Panc1 (cell line): ENCODE data around the gene ABCG1. TPM values are rescaled to one million over a fixed set of nuclear protein-coding genes. Genes with fewer than 3 reads are reported as not detected.

ENCODE experiments used
- ATAC-seq: fragments of 200-7000 bp; cut with Tn5 transposase; 2 replicates; pipeline ENCODE4 v1.9.1; 2020; ENCODE audit warnings: mild to moderate bottlenecking, moderate library complexity
- BruUV-seq: library from RNA; stranded (reverse); fragments of 400-500 nt; replicated peaks from 2 replicates; lab custom pipeline; 2021; lab: Mats Ljungman, UMichigan
- CTCF ChIA-PET: fragments of 300-600 bp; sonication (Branson Sonifier 250); formaldehyde crosslinking; loops from one replicate; lab custom pipeline; 2022; ENCODE audit warnings: antibody characterized with exemption; lab: Charles Lee
- POLR2A ChIA-PET: fragments of 300-600 bp; sonication (Branson Sonifier 250); formaldehyde crosslinking; loops from one replicate; lab custom pipeline; 2022; ENCODE audit warnings: antibody characterized with exemption; lab: Charles Lee
- DNase-seq: peaks from one replicate; pipeline ENCODE4 v3.0.0-alpha.2; 2010; ENCODE audit warnings: low read depth, low spot score
- H3K27ac ChIP-seq: 2 replicates; pipeline ENCODE4 v1.5.1; 2011; ENCODE audit warnings: mild to moderate bottlenecking, low read length, inconsistent platforms
- H3K27me3 ChIP-seq: fragments of 200-500 bp; sonication (Bioruptor generic); 2 replicates; pipeline ENCODE4 v1.6.0; 2014; ENCODE audit warnings: low read length, inconsistent platforms; ENCODE audit not compliant: control insufficient read depth, insufficient read depth
- H3K36me3 ChIP-seq: fragments of 200-500 bp; sonication (Bioruptor generic); 2 replicates; pipeline ENCODE4 v1.5.1; 2014; ENCODE audit warnings: inconsistent platforms, mild to moderate bottlenecking, low read length, moderate library complexity; ENCODE audit not compliant: control insufficient read depth, insufficient read depth
- H3K4me1 ChIP-seq: 2 replicates; pipeline ENCODE4 v1.5.1; 2011; ENCODE audit warnings: inconsistent platforms, mild to moderate bottlenecking, low read length, moderate library complexity; ENCODE audit not compliant: control insufficient read depth, insufficient read depth
- H3K4me3 ChIP-seq, 2 experiments: 2 replicates each; pipeline ENCODE4 v1.5.1; 2011 to 2012; ENCODE audit warnings: low read depth in 2 of 2, low read length in 2 of 2, mild to moderate bottlenecking in 2 of 2, inconsistent platforms in 1 of 2, moderate library complexity in 1 of 2
- H3K9me3 ChIP-seq: fragments of 200-500 bp; sonication (Bioruptor generic); 2 replicates; pipeline ENCODE4 v1.5.1; 2014; ENCODE audit warnings: low read depth, mild to moderate bottlenecking, inconsistent platforms, low read length, moderate library complexity; ENCODE audit not compliant: control insufficient read depth, insufficient read depth
- POLR2AphosphoS5 ChIP-seq: IDR thresholded peaks from 2 replicates; pipeline ENCODE4 v1.6.1; 2012; ENCODE audit warnings: mild to moderate bottlenecking, low read depth, low read length, moderate library complexity
- SIN3A ChIP-seq: IDR thresholded peaks from 2 replicates; pipeline ENCODE4 v1.6.1; 2012; ENCODE audit warnings: low read depth, mild to moderate bottlenecking, low read length, moderate library complexity, borderline replicate concordance; ENCODE audit not compliant: insufficient read depth
- TCF7L2 ChIP-seq: IDR thresholded peaks from 2 replicates; pipeline ENCODE4 v1.6.1; 2011; ENCODE audit warnings: mild to moderate bottlenecking, low read depth, low read length, inconsistent platforms
- in situ Hi-C: cut with HindIII; loops from 2 replicates; pipeline ENCODE4 v1.10.0; 2016; ENCODE audit warnings: low sequenced_read_pairs, low pct_unique_long_range_greater_than_20kb
- intact Hi-C: fragments of 100-400 bp; cut with micrococcal nuclease; formaldehyde crosslinking; loops from one replicate; pipeline ENCODE4 v1.10.0; 2022; ENCODE audit not compliant: unreplicated experiment
- total RNA-seq: library from RNA; stranded (reverse); gene quantifications from one replicate; pipeline ENCODE4 v1.2.1, GENCODE V29; 2021; ENCODE audit not compliant: unreplicated experiment
- TF ChIP-seq, protein P1 (sequence below), 2 experiments: IDR thresholded peaks; 2 replicates each; pipeline ENCODE4 v1.6.1; 2011 to 2012; ENCODE audit warnings: low read depth in 2 of 2, control low read depth in 1 of 2, low read length in 1 of 2, mild to moderate bottlenecking in 1 of 2, moderate library complexity in 1 of 2; ENCODE audit not compliant: insufficient read depth in 1 of 2
- TF ChIP-seq, protein P2 (sequence below): fragments of 450-650 bp; IDR thresholded peaks from 2 replicates; pipeline ENCODE4 v1.5.1; 2017; ENCODE audit warnings: mild to moderate bottlenecking

ABCG1 gene
- total RNA-seq, 1 experiment from 2014 or later, result 0.80 TPM

DNA sequence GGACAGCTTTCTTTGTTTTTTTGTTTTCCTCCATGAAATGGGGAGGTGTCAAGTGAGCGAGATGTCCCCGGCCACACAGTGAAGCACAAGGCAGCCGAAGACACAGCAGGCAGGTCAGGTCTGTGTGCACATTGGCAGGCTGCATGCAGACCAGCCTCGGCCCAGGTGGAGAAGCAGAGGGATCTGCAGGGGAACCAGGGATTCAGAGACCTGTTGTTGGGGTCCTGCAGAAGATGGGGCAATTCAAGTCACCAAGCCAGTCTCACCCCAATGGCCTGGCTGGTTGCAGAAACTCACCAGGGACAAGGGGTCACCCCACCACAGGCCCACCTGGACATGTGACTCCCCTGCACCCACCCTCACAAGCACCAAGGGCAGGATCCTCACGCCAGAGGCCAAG lies 4.0 kb upstream of the ABCG1 start:
- no TSS peak for BruUV-seq

DNA sequence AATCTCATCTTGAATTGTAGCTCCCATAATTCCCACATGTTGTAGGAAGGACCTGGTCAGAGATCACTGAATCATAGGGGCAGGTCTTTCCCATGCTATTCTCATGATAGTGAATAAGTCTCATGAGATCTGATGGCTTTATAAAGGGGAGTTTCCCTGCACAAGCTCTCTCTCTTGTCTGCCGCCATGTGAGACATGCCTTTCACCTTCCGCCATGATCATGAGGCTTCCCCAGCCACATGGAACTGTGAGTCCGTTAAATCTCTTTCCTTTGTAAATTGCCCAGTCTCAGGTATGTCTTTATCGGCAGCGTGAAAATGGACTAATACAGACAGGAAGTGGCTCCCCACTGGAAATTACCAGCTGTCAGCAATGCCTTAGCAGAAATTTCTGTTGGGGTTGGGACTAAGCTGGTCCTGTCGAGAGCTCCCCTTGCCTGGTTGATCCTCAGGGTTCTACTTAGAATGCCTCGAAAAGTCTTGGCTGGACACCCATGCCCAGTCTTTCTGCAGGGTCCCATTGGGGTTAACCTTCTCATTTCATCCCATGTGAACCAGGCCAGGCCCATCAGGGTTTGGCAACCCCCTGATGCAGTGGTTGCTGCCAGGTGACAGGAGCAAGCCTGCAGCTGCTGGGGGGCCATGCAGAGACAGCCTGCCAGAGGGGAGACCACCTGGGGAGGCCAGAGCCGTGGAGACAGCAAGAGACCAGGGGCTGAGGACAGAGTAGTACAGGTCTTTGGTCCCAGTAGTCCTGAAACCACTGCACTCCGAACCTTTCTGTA lies 2.8 kb upstream of the ABCG1 start:
- DNase-seq (no peak), ATAC-seq (no peak)
- Histone ChIP-seq H3K27me3 (no peaks in the 10 kb centered on the region; the same call in 1 of the 2 replicates), H3K9me3 (no peaks in the 10 kb centered on the region), H3K4me3 (no peak overlapping the region), H3K27ac (no peak overlapping the region), H3K36me3 (no peaks in the 10 kb centered on the region), H3K4me1 (no peaks in the 10 kb centered on the region)
- BruUV-seq, result no TSS peak
- POLR2A ChIA-PET, result no interaction called here
- in situ Hi-C loops (no loop called here), intact Hi-C loops (no loop called here)
- CTCF ChIA-PET, result interaction anchor here (0.7 kb wide), 1 partner anchor 14 kb away, joined by 3 read pairs; no protein-coding TSS in a partner anchor
- TF ChIP-seq POLR2AphosphoS5 (no peak), SIN3A (no peak), TCF7L2 (no peak)
- TF ChIP-seq, protein P1, sequence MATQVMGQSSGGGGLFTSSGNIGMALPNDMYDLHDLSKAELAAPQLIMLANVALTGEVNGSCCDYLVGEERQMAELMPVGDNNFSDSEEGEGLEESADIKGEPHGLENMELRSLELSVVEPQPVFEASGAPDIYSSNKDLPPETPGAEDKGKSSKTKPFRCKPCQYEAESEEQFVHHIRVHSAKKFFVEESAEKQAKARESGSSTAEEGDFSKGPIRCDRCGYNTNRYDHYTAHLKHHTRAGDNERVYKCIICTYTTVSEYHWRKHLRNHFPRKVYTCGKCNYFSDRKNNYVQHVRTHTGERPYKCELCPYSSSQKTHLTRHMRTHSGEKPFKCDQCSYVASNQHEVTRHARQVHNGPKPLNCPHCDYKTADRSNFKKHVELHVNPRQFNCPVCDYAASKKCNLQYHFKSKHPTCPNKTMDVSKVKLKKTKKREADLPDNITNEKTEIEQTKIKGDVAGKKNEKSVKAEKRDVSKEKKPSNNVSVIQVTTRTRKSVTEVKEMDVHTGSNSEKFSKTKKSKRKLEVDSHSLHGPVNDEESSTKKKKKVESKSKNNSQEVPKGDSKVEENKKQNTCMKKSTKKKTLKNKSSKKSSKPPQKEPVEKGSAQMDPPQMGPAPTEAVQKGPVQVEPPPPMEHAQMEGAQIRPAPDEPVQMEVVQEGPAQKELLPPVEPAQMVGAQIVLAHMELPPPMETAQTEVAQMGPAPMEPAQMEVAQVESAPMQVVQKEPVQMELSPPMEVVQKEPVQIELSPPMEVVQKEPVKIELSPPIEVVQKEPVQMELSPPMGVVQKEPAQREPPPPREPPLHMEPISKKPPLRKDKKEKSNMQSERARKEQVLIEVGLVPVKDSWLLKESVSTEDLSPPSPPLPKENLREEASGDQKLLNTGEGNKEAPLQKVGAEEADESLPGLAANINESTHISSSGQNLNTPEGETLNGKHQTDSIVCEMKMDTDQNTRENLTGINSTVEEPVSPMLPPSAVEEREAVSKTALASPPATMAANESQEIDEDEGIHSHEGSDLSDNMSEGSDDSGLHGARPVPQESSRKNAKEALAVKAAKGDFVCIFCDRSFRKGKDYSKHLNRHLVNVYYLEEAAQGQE (IDR thresholded peaks at IDR 0.05; ENCODE audit: insufficient read depth in 1 of 2, low read depth in 2 of 2, low read length in 1 of 2), result no peak
- TF ChIP-seq, protein P2, sequence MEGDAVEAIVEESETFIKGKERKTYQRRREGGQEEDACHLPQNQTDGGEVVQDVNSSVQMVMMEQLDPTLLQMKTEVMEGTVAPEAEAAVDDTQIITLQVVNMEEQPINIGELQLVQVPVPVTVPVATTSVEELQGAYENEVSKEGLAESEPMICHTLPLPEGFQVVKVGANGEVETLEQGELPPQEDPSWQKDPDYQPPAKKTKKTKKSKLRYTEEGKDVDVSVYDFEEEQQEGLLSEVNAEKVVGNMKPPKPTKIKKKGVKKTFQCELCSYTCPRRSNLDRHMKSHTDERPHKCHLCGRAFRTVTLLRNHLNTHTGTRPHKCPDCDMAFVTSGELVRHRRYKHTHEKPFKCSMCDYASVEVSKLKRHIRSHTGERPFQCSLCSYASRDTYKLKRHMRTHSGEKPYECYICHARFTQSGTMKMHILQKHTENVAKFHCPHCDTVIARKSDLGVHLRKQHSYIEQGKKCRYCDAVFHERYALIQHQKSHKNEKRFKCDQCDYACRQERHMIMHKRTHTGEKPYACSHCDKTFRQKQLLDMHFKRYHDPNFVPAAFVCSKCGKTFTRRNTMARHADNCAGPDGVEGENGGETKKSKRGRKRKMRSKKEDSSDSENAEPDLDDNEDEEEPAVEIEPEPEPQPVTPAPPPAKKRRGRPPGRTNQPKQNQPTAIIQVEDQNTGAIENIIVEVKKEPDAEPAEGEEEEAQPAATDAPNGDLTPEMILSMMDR, result no peak

More for the DNA sequence above, 4.0 kb upstream of the ABCG1 start:
- TF ChIP-seq, protein P2, result no peak
- DNase-seq (no peak), ATAC-seq (no peak)
- Histone ChIP-seq H3K9me3 (no peaks in the 10 kb centered on the region), H3K4me3 (no peak overlapping the region), H3K27me3 (no peaks in the 10 kb centered on the region; the same call in 1 of the 2 replicates), H3K27ac (no peak overlapping the region), H3K36me3 (no peaks in the 10 kb centered on the region), H3K4me1 (no peaks in the 10 kb centered on the region)
- in situ Hi-C loops (no loop called here), intact Hi-C loops (no loop called here)
- POLR2A ChIA-PET, result no interaction called here
- CTCF ChIA-PET, result no interaction called here
